Prostate gland (tissue), 2 donors: ENCODE measurements around the gene GBX2.

Source experiments
- CTCF ChIP-seq, 4 experiments: fragments of 200-600 bp in 2 of 4; fragments of 450-650 bp in 2 of 4; sonication (generic) in 2 of 4; IDR thresholded peaks; 1 replicate in 3 of 4; 2 replicates in 1 of 4; pipeline ENCODE4 v1.5.1; 2016 to 2019; ENCODE audit warnings: antibody characterized with exemption in 4 of 4, mild to moderate bottlenecking in 2 of 4, moderate library complexity in 2 of 4
- POLR2A ChIP-seq: fragments of 450-650 bp; IDR thresholded peaks from one replicate; pipeline ENCODE4 v1.6.1; 2016; ENCODE audit warnings: antibody characterized with exemption, mild to moderate bottlenecking
- POLR2AphosphoS5 ChIP-seq: sonication (generic); formaldehyde crosslinking; IDR thresholded peaks from one replicate; pipeline ENCODE4 v1.6.1; 2017; ENCODE audit warnings: antibody characterized with exemption

DNA sequence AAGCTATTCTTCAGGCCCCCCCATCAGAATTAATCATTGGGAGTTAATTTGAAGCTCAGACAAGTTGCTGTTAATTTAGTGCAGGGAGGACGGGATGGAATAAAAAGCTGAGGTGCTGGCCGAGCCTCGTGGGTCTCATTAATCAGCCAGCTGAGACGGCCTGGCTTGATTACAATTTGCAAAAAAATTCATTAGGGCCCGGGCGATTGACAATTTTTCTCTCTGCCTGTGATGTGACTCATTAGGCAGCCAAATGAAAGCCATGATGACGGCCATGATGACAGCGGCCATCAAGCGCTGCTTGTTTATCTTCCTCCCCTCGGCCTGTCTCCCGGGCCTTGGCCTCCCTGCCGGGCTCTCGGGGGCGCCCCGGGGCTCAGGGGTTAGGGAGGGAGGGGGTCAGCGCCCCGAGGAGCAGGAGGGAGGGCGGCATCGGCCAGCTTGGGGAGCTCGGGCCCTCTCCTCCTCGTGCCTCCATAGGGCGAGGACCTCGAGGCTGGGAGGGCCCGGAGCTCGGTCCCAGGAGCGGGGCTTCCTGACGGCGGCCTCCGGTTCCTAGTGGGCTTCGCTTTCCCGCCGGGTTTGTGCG lies 5.2 kb downstream of the GBX2 start:
- TF ChIP-seq CTCF (IDR thresholded peaks at IDR 0.05) (no peak), POLR2A (no peak), POLR2AphosphoS5 (no peak)
